K562 (cell line): ENCODE results near the gene PHF21A. TPM values are rescaled to one million over a fixed set of nuclear protein-coding genes. Genes with fewer than 3 reads are reported as not detected.

Source experiments
- ATAC-seq: fragments of 200-7000 bp; cut with Tn5 transposase; 3 replicates; pipeline ENCODE4 v1.9.1; 2020; ENCODE audit warnings: moderate library complexity
- BruUV-seq: library from RNA; stranded (reverse); fragments of 400-500 nt; replicated peaks from 2 replicates; lab custom pipeline; 2021; lab: Mats Ljungman, UMichigan
- CTCF ChIA-PET: fragments of 300-600 bp; formaldehyde crosslinking; extraction: SDS; loops from one replicate; lab custom pipeline; 2021; ENCODE audit warnings: low intra/inter-chr PET ratio; lab: Yijun Ruan, JAX
- POLR2A ChIA-PET: fragments of 300-600, 350-650 bp; sonication (Branson Sonifier 250); formaldehyde crosslinking; extraction: SDS; loops from one replicate; lab custom pipeline; 2021; ENCODE audit warnings: antibody characterized with exemption, inconsistent platforms; lab: Yijun Ruan, JAX
- DNase-seq, 4 experiments: peaks; one replicate each; pipeline versions ENCODE4 v3.0.0 to v3.0.0-alpha.2; 2011 to 2018; ENCODE audit warnings: low spot score in 3 of 4, mixed read lengths in 3 of 4; ENCODE audit errors: extremely low read depth in 1 of 4
- FAIRE-seq: peaks from 2 replicates; lab custom pipeline; 2011; peaks lifted over from hg19 to GRCh38; lab: Jason Lieb, UNC
- H2AFZ ChIP-seq: 2 replicates; pipeline ENCODE4 v1.6.0; 2011; ENCODE audit warnings: low read depth, low read length, control low read depth, inconsistent platforms
- H3K27ac ChIP-seq: fragments of 200-600 bp; 3 replicates; pipeline ENCODE4 v1.8.0; 2011; ENCODE audit warnings: low read depth, mild to moderate bottlenecking, control low read depth, inconsistent platforms, low read length, moderate library complexity, mixed read lengths; ENCODE audit errors: extremely low read depth
- H3K27me3 ChIP-seq, 2 experiments: fragments of 300-600 bp in 1 of 2; 2 replicates in 1 of 2; 3 replicates in 1 of 2; pipeline versions ENCODE4 v1.6.0 to v1.8.0; 2011; ENCODE audit warnings: inconsistent platforms in 2 of 2, low read length in 2 of 2, mild to moderate bottlenecking in 1 of 2, mixed read lengths in 1 of 2, moderate library complexity in 1 of 2; ENCODE audit not compliant: control insufficient read depth in 2 of 2, insufficient read depth in 2 of 2
- H3K36me3 ChIP-seq: fragments of 300-600 bp; 3 replicates; pipeline ENCODE4 v1.8.0; 2011; ENCODE audit warnings: mild to moderate bottlenecking, low read length, inconsistent platforms; ENCODE audit not compliant: control insufficient read depth, insufficient read depth
- H3K4me1 ChIP-seq, 2 experiments: fragments of 200-600 bp in 1 of 2; replicated peaks in 1 of 2; 2 replicates in 1 of 2; 3 replicates in 1 of 2; pipeline versions ENCODE4 v1.5.1 to v1.8.0; 2011; ENCODE audit warnings: inconsistent platforms in 2 of 2, low read length in 2 of 2, mild to moderate bottlenecking in 1 of 2, mixed read lengths in 1 of 2, moderate library complexity in 1 of 2; ENCODE audit not compliant: control insufficient read depth in 2 of 2, insufficient read depth in 2 of 2
- H3K4me2 ChIP-seq: 2 replicates; pipeline ENCODE4 v1.6.1; 2011; ENCODE audit warnings: low read length, control low read depth, inconsistent platforms, mixed read lengths; ENCODE audit not compliant: insufficient read depth
- H3K4me3 ChIP-seq: fragments of 200-600 bp; sonication (generic), shearing (Covaris generic); 2 replicates; pipeline ENCODE4 v1.5.1; 2016; ENCODE audit warnings: control low read depth, inconsistent platforms
- H3K79me2 ChIP-seq: fragments of 200-600 bp; 3 replicates; pipeline ENCODE4 v1.8.0; 2011; ENCODE audit warnings: low read length, inconsistent platforms; ENCODE audit not compliant: control insufficient read depth, insufficient read depth
- H3K9ac ChIP-seq, 2 experiments: 2 replicates each; pipeline versions ENCODE4 v1.6.0 to v1.6.1; 2011; ENCODE audit warnings: low read depth in 2 of 2, low read length in 2 of 2, control low read depth in 1 of 2, inconsistent platforms in 1 of 2, mild to moderate bottlenecking in 1 of 2, mixed read lengths in 1 of 2; ENCODE audit not compliant: insufficient read depth in 1 of 2
- H3K9me1 ChIP-seq: one replicate; pipeline ENCODE4 v1.6.0; 2011; ENCODE audit warnings: inconsistent platforms, mild to moderate bottlenecking, low read length, moderate library complexity; ENCODE audit not compliant: control insufficient read depth, insufficient read depth
- H3K9me3 ChIP-seq: replicated peaks from 2 replicates; pipeline ENCODE4 v1.5.1; 2011; ENCODE audit warnings: low read depth, low read length, inconsistent platforms; ENCODE audit not compliant: control insufficient read depth, insufficient read depth
- H4K20me1 ChIP-seq: replicated peaks from 2 replicates; pipeline ENCODE4 v1.6.1; 2011; ENCODE audit warnings: low read length, inconsistent platforms, mixed read lengths; ENCODE audit not compliant: control insufficient read depth, insufficient read depth
- ATF1 ChIP-seq, 2 experiments: fragments of 450-650 bp in 1 of 2; IDR thresholded peaks; 2 replicates each; pipeline ENCODE4 v1.6.1; 2016; ENCODE audit warnings: missing compliant biosample characterization in 1 of 2, missing genetic modification characterization in 1 of 2
- BRCA1 ChIP-seq, 2 experiments: fragments of 450-650 bp in 1 of 2; sonication (generic) in 1 of 2; formaldehyde crosslinking in 1 of 2; IDR thresholded peaks; 2 replicates each; pipeline versions ENCODE4 v1.5.0 to v1.6.1; 2017 to 2020; ENCODE audit warnings: mild to moderate bottlenecking in 1 of 2, missing genetic modification reagents in 1 of 2
- ZNF57 ChIP-seq: fragments of 450-650 bp; formaldehyde crosslinking; IDR thresholded peaks from 2 replicates; pipeline ENCODE4 v1.4.0; 2020; ENCODE audit warnings: mild to moderate bottlenecking, moderate library complexity
- WGBS: fragments of 100-300 bp; shearing (Covaris generic); methylation state at CpG from one replicate; pipeline ENCODE4 v1.1.6; 2016; ENCODE audit warnings: low coverage, mixed read lengths; ENCODE audit not compliant: insufficient coverage; ENCODE audit errors: missing lambda C conversion rate; 5-methylcytosine and 5-hydroxymethylcytosine counted together
- in situ Hi-C: fragments of 300-500 bp; cut with MboI; formaldehyde crosslinking; loops from 4 replicates; pipeline ENCODE4 v1.15.0; 2018; ENCODE audit warnings: inconsistent platforms, mixed read lengths
- intact Hi-C: fragments of 100-400 bp; cut with micrococcal nuclease; formaldehyde crosslinking; loops from 2 replicates; pipeline ENCODE4 v1.14.2; 2022
- polyA plus RNA-seq, 8 experiments: library from polyadenylated mRNA; depleted of rRNA in 4 of 8; stranded (reverse) in 5 of 8; unstranded in 3 of 8; fragments of >200 nt; fragmentation: Nextera tagmentation in 2 of 8; fragmentation: Illumina TruSeq in 1 of 8; extraction: Ambion mirVana in 2 of 8; extraction: Trizol in 1 of 8; gene quantifications; 2 replicates each; pipeline versions ENCODE4 v1.2.1 to v1.2.3, GENCODE V29; 2011 to 2014; ENCODE audit warnings: inconsistent platforms in 1 of 8, missing spikeins in 1 of 8
- total RNA-seq, 7 experiments: library from RNA; depleted of rRNA in 6 of 7; stranded (reverse); fragments of >200 nt in 6 of 7; fragmentation: Illumina TruSeq in 2 of 7; extraction: Trizol in 2 of 7; gene quantifications; 2 replicates each; pipeline versions ENCODE4 v1.2.1 to v1.2.3, GENCODE V29; 2011 to 2021; ENCODE audit warnings: low replicate concordance in 1 of 7
- TF ChIP-seq, protein P1 (sequence below): fragments of 450-650 bp; conservative IDR thresholded peaks from 2 replicates; pipeline ENCODE4 v1.6.1; 2016; ENCODE audit warnings: missing genetic modification characterization, low read depth, mild to moderate bottlenecking, missing compliant biosample characterization, moderate library complexity
- TF ChIP-seq, protein P2 (sequence below): fragments of 250-450 bp; sonication (Bioruptor Pico); IDR thresholded peaks from 2 replicates; pipeline ENCODE4 v1.9.0; 2021; ENCODE audit warnings: mild to moderate bottlenecking
- TF ChIP-seq, protein P3 (sequence below): sonication (generic); formaldehyde crosslinking; IDR thresholded peaks from 2 replicates; pipeline ENCODE4 v1.9.0; 2022; ENCODE audit warnings: mild to moderate bottlenecking, missing genetic modification reagents

The PHF21A gene
- total and polyA plus RNA-seq, 9 of the 15 experiments (the other 6 are each of a cell fraction or from before 2014, with no cell fraction given): 1.5 to 32.4 (median 10.7) TPM

DNA sequence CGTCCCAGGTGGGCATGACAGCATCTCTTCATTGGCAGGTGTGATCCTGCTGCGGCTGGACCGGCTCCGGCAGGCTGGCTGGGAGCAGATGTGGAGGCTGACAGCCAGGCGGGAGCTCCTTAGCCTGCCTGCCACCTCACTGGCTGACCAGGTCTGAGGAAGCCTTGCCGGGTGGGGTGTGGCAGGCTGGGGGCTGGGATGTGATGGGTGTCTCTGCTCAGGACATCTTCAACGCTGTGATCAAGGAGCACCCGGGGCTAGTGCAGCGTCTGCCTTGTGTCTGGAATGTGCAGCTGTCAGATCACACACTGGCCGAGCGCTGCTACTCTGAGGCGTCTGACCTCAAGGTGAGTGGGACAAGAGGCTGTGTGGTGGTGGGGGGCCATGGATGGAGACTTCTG is 195.3 kb downstream of the PHF21A start:
- CTCF ChIA-PET: no interaction called here
- Histone ChIP-seq H3K9me1 (no peaks in the 10 kb centered on the region), H3K4me2 (no peak overlapping the region), H2AFZ (no peak overlapping the region), H3K9me3 (no peaks in the 10 kb centered on the region), H3K9ac (no peak overlapping the region), H3K4me1 (peaks cover 10 to 68% of the 10 kb centered on the region in 2 experiments; a peak in 4 of 5 replicates), H4K20me1 (no peaks in the 10 kb centered on the region; the same call in none of the 2 replicates), H3K4me3 (no peak overlapping the region), H3K79me2 (peaks cover 4% of the 10 kb centered on the region; the same call in 2 of the 3 replicates), H3K27ac (no peak overlapping the region), H3K36me3 (peaks cover 9% of the 10 kb centered on the region; the same call in 1 of the 3 replicates), H3K27me3 (no peaks in the 10 kb centered on the region)
- TF ChIP-seq ZNF57 (CRISPR knock-in tag): no peak
- TF ChIP-seq, protein P1, sequence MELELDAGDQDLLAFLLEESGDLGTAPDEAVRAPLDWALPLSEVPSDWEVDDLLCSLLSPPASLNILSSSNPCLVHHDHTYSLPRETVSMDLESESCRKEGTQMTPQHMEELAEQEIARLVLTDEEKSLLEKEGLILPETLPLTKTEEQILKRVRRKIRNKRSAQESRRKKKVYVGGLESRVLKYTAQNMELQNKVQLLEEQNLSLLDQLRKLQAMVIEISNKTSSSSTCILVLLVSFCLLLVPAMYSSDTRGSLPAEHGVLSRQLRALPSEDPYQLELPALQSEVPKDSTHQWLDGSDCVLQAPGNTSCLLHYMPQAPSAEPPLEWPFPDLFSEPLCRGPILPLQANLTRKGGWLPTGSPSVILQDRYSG: no peak
- TF ChIP-seq, protein P2, sequence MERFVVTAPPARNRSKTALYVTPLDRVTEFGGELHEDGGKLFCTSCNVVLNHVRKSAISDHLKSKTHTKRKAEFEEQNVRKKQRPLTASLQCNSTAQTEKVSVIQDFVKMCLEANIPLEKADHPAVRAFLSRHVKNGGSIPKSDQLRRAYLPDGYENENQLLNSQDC: no peak
- no peak for TF ChIP-seq ATF1 (CRISPR knock-in tag; IDR thresholded peaks at IDR 0.05)
- TF ChIP-seq ATF1 (tag; IDR thresholded peaks at IDR 0.05): no peak
- TF ChIP-seq BRCA1 (IDR thresholded peaks at IDR 0.05): no peak
- TF ChIP-seq BRCA1 (CRISPR knock-in tag; IDR thresholded peaks at IDR 0.05): no peak
- TF ChIP-seq, protein P3, sequence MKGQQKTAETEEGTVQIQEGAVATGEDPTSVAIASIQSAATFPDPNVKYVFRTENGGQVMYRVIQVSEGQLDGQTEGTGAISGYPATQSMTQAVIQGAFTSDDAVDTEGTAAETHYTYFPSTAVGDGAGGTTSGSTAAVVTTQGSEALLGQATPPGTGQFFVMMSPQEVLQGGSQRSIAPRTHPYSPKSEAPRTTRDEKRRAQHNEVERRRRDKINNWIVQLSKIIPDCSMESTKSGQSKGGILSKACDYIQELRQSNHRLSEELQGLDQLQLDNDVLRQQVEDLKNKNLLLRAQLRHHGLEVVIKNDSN (CRISPR knock-in tag): no peak
- DNase-seq (no peak), FAIRE-seq (no peak), ATAC-seq (no peak)
- intact Hi-C loops: no loop called here
- in situ Hi-C loops: no loop called here
- no TSS peak for BruUV-seq
- WGBS: 47% methylated on average over 10 of the region's 12 CpGs
- POLR2A ChIA-PET: interaction anchor here (0.7 to 1.8 kb wide), 5 partner anchors 8 to 317 kb away, joined by 3 to 6 read pairs (median 4); no protein-coding TSS in a partner anchor
